Calu3 (cell line): ENCODE results near the gene MINDY1. TPM values are rescaled to one million over a fixed set of nuclear protein-coding genes. Genes with fewer than 3 reads are reported as not detected.

Source experiments
- BruUV-seq: library from RNA; stranded (reverse); fragments of 400-500 nt; replicated peaks from 2 replicates; lab custom pipeline; 2021; lab: Mats Ljungman, UMichigan
- CTCF ChIA-PET: fragments of 300-600 bp; sonication (Branson Sonifier 250); formaldehyde crosslinking; loops from one replicate; lab custom pipeline; 2022; ENCODE audit warnings: antibody characterized with exemption; lab: Charles Lee
- DNase-seq: peaks from one replicate; pipeline ENCODE4 v3.0.0; 2022
- H3K27ac Mint-ChIP-seq: one replicate; pipeline ENCODE4 v1.8.0; 2022; ENCODE audit warnings: mixed read lengths; ENCODE audit not compliant: unreplicated experiment
- H3K27me3 Mint-ChIP-seq: one replicate; pipeline ENCODE4 v1.8.0; 2022; ENCODE audit warnings: mixed read lengths; ENCODE audit not compliant: unreplicated experiment
- H3K36me3 Mint-ChIP-seq: one replicate; pipeline ENCODE4 v1.8.0; 2022; ENCODE audit warnings: mild to moderate bottlenecking, moderate library complexity, mixed read lengths; ENCODE audit not compliant: insufficient read depth, unreplicated experiment
- H3K4me1 Mint-ChIP-seq: one replicate; pipeline ENCODE4 v1.8.0; 2022; ENCODE audit warnings: mild to moderate bottlenecking, low read depth, mixed read lengths; ENCODE audit not compliant: unreplicated experiment
- H3K4me3 Mint-ChIP-seq: one replicate; pipeline ENCODE4 v1.8.0; 2022; ENCODE audit warnings: mild to moderate bottlenecking, low read depth, moderate library complexity, mixed read lengths; ENCODE audit not compliant: unreplicated experiment
- H3K9me3 Mint-ChIP-seq: one replicate; pipeline ENCODE4 v1.8.0; 2022; ENCODE audit warnings: low read depth, mixed read lengths; ENCODE audit not compliant: unreplicated experiment
- intact Hi-C: fragments of 100-400 bp; cut with micrococcal nuclease; formaldehyde crosslinking; loops from one replicate; pipeline ENCODE4 v1.10.0; 2022; ENCODE audit not compliant: unreplicated experiment
- total RNA-seq: library from RNA; stranded (reverse); gene quantifications from 2 replicates; pipeline ENCODE4 v1.2.3, GENCODE V29; 2022
- TF ChIP-seq, protein P1 (sequence below): fragments of 200-600 bp; IDR thresholded peaks from one replicate; pipeline ENCODE4 v1.8.0; 2022; ENCODE audit warnings: antibody characterized with exemption; ENCODE audit not compliant: unreplicated experiment

Gene MINDY1
- total RNA-seq, 1 experiment from 2014 or later: 17.6 TPM

GRCh38 chr1:150967936-150968335 is 38.8 kb downstream of the MINDY1 start:
- TF ChIP-seq, protein P1, sequence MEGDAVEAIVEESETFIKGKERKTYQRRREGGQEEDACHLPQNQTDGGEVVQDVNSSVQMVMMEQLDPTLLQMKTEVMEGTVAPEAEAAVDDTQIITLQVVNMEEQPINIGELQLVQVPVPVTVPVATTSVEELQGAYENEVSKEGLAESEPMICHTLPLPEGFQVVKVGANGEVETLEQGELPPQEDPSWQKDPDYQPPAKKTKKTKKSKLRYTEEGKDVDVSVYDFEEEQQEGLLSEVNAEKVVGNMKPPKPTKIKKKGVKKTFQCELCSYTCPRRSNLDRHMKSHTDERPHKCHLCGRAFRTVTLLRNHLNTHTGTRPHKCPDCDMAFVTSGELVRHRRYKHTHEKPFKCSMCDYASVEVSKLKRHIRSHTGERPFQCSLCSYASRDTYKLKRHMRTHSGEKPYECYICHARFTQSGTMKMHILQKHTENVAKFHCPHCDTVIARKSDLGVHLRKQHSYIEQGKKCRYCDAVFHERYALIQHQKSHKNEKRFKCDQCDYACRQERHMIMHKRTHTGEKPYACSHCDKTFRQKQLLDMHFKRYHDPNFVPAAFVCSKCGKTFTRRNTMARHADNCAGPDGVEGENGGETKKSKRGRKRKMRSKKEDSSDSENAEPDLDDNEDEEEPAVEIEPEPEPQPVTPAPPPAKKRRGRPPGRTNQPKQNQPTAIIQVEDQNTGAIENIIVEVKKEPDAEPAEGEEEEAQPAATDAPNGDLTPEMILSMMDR: no peak
- intact Hi-C loops: no loop called here
- peaks cover 68% of the 10 kb centered on the region for H3K36me3 Mint-ChIP-seq
- peaks cover 26% of the 10 kb centered on the region for H3K4me1 Mint-ChIP-seq
- H3K27me3 Mint-ChIP-seq: no peaks in the 10 kb centered on the region
- H3K27ac Mint-ChIP-seq: no peak overlapping the region
- CTCF ChIA-PET: no interaction called here
- no peak for DNase-seq
- H3K4me3 Mint-ChIP-seq: no peak overlapping the region
- no peaks in the 10 kb centered on the region for H3K9me3 Mint-ChIP-seq
- BruUV-seq: no TSS peak

- Mint-ChIP-seq H3K27me3 (no peaks in the 10 kb centered on the region), H3K36me3 (peaks cover 73% of the 10 kb centered on the region), H3K9me3 (no peaks in the 10 kb centered on the region), H3K4me3 (no peak overlapping the region), H3K4me1 (peaks cover 6% of the 10 kb centered on the region), H3K27ac (no peak overlapping the region)
- TF ChIP-seq, protein P1: no peak
- intact Hi-C loops: no loop called here
- no peak for DNase-seq
- CTCF ChIA-PET: interaction anchor here (0.7 kb wide), 1 partner anchor 290 kb away, joined by 3 read pairs; no protein-coding TSS in a partner anchor
- BruUV-seq: no TSS peak
Measured at GRCh38 chr1:150966011-150966410, 40.7 kb downstream of the MINDY1 start.

DNA sequence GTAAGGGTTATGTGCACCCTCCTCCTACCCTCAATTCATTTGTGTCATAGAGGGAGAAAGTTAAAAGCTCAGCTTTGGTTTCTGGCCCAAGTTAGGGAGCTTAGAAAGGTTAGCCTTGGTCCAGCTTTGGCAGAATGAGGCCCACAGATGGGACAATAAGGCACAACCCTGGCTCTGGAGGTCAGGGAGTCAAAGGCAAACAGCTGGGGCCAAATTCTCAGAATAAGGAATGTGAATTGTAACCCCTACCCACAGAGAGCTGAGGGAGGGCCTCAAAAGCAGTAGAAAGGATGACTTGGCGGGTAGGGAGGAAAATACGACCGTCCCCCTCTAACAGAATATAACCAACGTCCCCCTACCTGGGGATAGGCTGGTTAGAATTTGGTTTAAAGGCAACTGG is 41.1 kb downstream of the MINDY1 start:
- intact Hi-C loops: no loop called here
- CTCF ChIA-PET: interaction anchor here (0.7 kb wide), 1 partner anchor 289 kb away, joined by 3 read pairs; no protein-coding TSS in a partner anchor
- no peak for DNase-seq
- peaks cover 77% of the 10 kb centered on the region for H3K36me3 Mint-ChIP-seq
- H3K27me3 Mint-ChIP-seq: no peaks in the 10 kb centered on the region
- H3K4me1 Mint-ChIP-seq: peaks cover 2% of the 10 kb centered on the region
- H3K9me3 Mint-ChIP-seq: no peaks in the 10 kb centered on the region
- H3K27ac Mint-ChIP-seq: no peak overlapping the region
- H3K4me3 Mint-ChIP-seq: no peak overlapping the region
- TF ChIP-seq, protein P1: no peak
- BruUV-seq: TSS peak; percentile 46

DNA sequence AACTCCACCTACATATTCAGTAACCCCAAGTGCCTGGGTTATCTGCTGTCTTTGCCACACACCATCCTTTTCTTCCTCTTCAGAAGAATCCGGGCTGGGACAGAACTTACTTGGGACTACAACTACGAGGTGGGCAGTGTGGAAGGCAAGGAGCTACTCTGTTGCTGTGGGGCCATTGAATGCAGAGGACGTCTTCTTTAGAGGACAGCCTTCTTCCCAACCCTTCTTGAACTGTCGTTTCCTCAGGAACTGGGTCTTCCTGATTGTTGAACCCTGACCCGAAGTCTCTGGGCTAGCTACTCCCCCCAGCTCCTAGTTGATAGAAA is 42.6 kb downstream of the MINDY1 start:
- TSS peak; percentile 13 for BruUV-seq
- H3K9me3 Mint-ChIP-seq: no peaks in the 10 kb centered on the region
- no peak for DNase-seq

More for the DNA sequence above, 42.6 kb downstream of the MINDY1 start:
- CTCF ChIA-PET: no interaction called here
- Mint-ChIP-seq H3K4me1 (no peaks in the 10 kb centered on the region), H3K36me3 (peaks cover 91% of the 10 kb centered on the region), H3K27ac (peak overlapping the region; percentile 52), H3K4me3 (no peak overlapping the region), H3K27me3 (no peaks in the 10 kb centered on the region)
- TF ChIP-seq, protein P1: no peak
- intact Hi-C loops: no loop called here
